GM20000 (cell line): Measurements from ENCODE around the gene TTC13.

ENCODE experiments used
- DNase-seq: peaks from one replicate; pipeline ENCODE4 v3.0.0; 2012; ENCODE audit warnings: low spot score
- CTCF ChIP-seq: IDR thresholded peaks from 2 replicates; pipeline ENCODE4 v1.5.1; 2012; ENCODE audit warnings: mild to moderate bottlenecking, control low read depth; ENCODE audit errors: extremely low read depth, missing control alignments

TTC13 gene

GRCh38 chr1:230916587-230917283, 61.9 kb downstream of the TTC13 start:
- TF ChIP-seq CTCF, result no peak
- DNase-seq, result no peak

- no peak for DNase-seq
Observed at GRCh38 chr1:230915078-230915477, 63.6 kb downstream of the TTC13 start.

GRCh38 chr1:230913496-230913895, 65.2 kb downstream of the TTC13 start:
- no peak for DNase-seq
- TF ChIP-seq CTCF, result no peak

More at GRCh38 chr1:230915078-230915477, 63.6 kb downstream of the TTC13 start:
- TF ChIP-seq CTCF, result no peak

- TF ChIP-seq CTCF, result no peak
- no peak for DNase-seq
Observed at GRCh38 chr1:230910755-230911117, 67.9 kb downstream of the TTC13 start.

- no peak for TF ChIP-seq CTCF
- DNase-seq, result no peak
Observed at GRCh38 chr1:230909974-230910754, 68.5 kb downstream of the TTC13 start.

GRCh38 chr1:230907472-230908205, 71.0 kb downstream of the TTC13 start:
- no peak for DNase-seq
- TF ChIP-seq CTCF, result no peak

GRCh38 chr1:230906226-230906625, 72.4 kb downstream of the TTC13 start:
- DNase-seq, result no peak
- no peak for TF ChIP-seq CTCF
